Measurements from ENCODE around the gene CDC123. TPM values are rescaled to one million over a fixed set of nuclear protein-coding genes. Genes with fewer than 3 reads are reported as not detected.
"Not testable (repeated sequence)": the region's sequence is repeated elsewhere in the genome, so short reads cannot be mapped to it uniquely, and the experiment has no call there.

The CDC123 gene
- total RNA-seq, result 10 to 100 TPM; 48.5 to 52.7 TPM
- long read RNA-seq, donor 1, transcript CDC123-201 (13 exons, 1,542 nt), result major isoform, 21 of 24 reads
- long read RNA-seq, donor 1, partial matches to known transcripts, result 2 of 24 reads
- long read RNA-seq, donor 1, other reads (novel, unspliced or antisense), result 1 of 24 reads
- long read RNA-seq, donor 2, transcript CDC123-201 (13 exons, 1,542 nt), result major isoform, 126 of 140 reads
- long read RNA-seq, donor 2, partial matches to known transcripts, result 6 of 140 reads
- long read RNA-seq, donor 2, other reads (novel, unspliced or antisense), result 8 of 140 reads

- peak; percentile 96 for DNase-seq (ENCODE audit: low spot score)
- intact Hi-C loops (cut with DNase I), result no loop called here
Observed at GRCh38 chr10:12195603-12196506, at the start of gene CDC123, which contains the start of gene NUDT5. Gene CDC123 (plus strand): TSS chr10:12196188. CDS start chr10:12196246, 58 bp downstream. Gene NUDT5 (minus strand): TSS chr10:12195891. CDS start chr10:12186291, 9,600 bp downstream.

- no peak for DNase-seq (ENCODE audit: low spot score)
- intact Hi-C loops (cut with DNase I), result no loop called here
Observed at GRCh38 chr10:12150163-12150562, 45.8 kb upstream of the CDC123 start.

- no peak for DNase-seq (ENCODE audit: low spot score)
- intact Hi-C loops (cut with DNase I), result no loop called here
Observed at GRCh38 chr10:12154516-12154915, 41.5 kb upstream of the CDC123 start.

- DNase-seq (ENCODE audit: low spot score), result no peak
- intact Hi-C loops (cut with DNase I), result no loop called here
Observed at GRCh38 chr10:12156367-12157123, 39.4 kb upstream of the CDC123 start.

- intact Hi-C loops (cut with DNase I), result no loop called here
- DNase-seq (ENCODE audit: low spot score), result no peak
Observed at GRCh38 chr10:12158111-12158510, 37.9 kb upstream of the CDC123 start.

- DNase-seq (ENCODE audit: low spot score), result no peak
- intact Hi-C loops (cut with DNase I), result no loop called here
Observed at GRCh38 chr10:12160664-12161063, 35.3 kb upstream of the CDC123 start.

GRCh38 chr10:12162927-12163326 is 33.1 kb upstream of the CDC123 start:
- no peak for DNase-seq (ENCODE audit: low spot score)
- intact Hi-C loops (cut with DNase I), result no loop called here

GRCh38 chr10:12164085-12164484 is 31.9 kb upstream of the CDC123 start:
- intact Hi-C loops (cut with DNase I), result no loop called here
- DNase-seq (ENCODE audit: low spot score), result no peak

GRCh38 chr10:12165036-12165435 is 31.0 kb upstream of the CDC123 start:
- intact Hi-C loops (cut with DNase I), result no loop called here
- no peak for DNase-seq (ENCODE audit: low spot score)

- DNase-seq (ENCODE audit: low spot score), result no peak
- intact Hi-C loops (cut with DNase I), result no loop called here
Observed at GRCh38 chr10:12165999-12166775, 29.8 kb upstream of the CDC123 start.

GRCh38 chr10:12171512-12171911 is 24.5 kb upstream of the CDC123 start:
- intact Hi-C loops (cut with DNase I); DNase-seq (ENCODE audit: low spot score): not testable (repeated sequence)

- DNase-seq (ENCODE audit: low spot score), result no peak
- intact Hi-C loops (cut with DNase I), result no loop called here
Observed at GRCh38 chr10:12177642-12178041, 18.3 kb upstream of the CDC123 start.

GRCh38 chr10:12179606-12180170 is 16.3 kb upstream of the CDC123 start:
- intact Hi-C loops (cut with DNase I), result no loop called here
- DNase-seq (ENCODE audit: low spot score), result no peak

GRCh38 chr10:12180221-12180974 is 15.6 kb upstream of the CDC123 start:
- intact Hi-C loops (cut with DNase I), result no loop called here
- DNase-seq (ENCODE audit: low spot score), result no peak

- intact Hi-C loops (cut with DNase I), result no loop called here
Observed at GRCh38 chr10:12181065-12181775, 14.8 kb upstream of the CDC123 start.

GRCh38 chr10:12184165-12184564 is 11.8 kb upstream of the CDC123 start:
- DNase-seq (ENCODE audit: low spot score), result no peak
- intact Hi-C loops (cut with DNase I), result no loop called here

More at GRCh38 chr10:12181065-12181775, 14.8 kb upstream of the CDC123 start:
- DNase-seq (ENCODE audit: low spot score), result peak; percentile 79

- intact Hi-C loops (cut with DNase I), result no loop called here
Observed at GRCh38 chr10:12186323-12186722, 9.7 kb upstream of the CDC123 start.

More at GRCh38 chr10:12186323-12186722, 9.7 kb upstream of the CDC123 start:
- DNase-seq (ENCODE audit: low spot score), result no peak

Data from posterior vena cava (tissue), 2 donors.